Sigmoid colon (tissue), 7 donors: ENCODE data around the gene GPRC6A. TPM values are rescaled to one million over a fixed set of nuclear protein-coding genes. Genes with fewer than 3 reads are reported as not detected.

Experiments used
- DNase-seq: peaks from one replicate; pipeline ENCODE4 v3.0.0-alpha.2; 2019
- H3K27ac ChIP-seq, 4 donors: fragments of 200-600 bp; sonication (generic); one replicate each; pipeline ENCODE4 v1.5.1; 2016 to 2019; ENCODE audit warnings: mild to moderate bottlenecking in 1 of 4
- H3K27me3 ChIP-seq, 3 donors: fragments of 200-600 bp; sonication (generic); one replicate each; pipeline ENCODE4 v1.5.1; 2019; ENCODE audit warnings: mild to moderate bottlenecking in 1 of 3
- H3K36me3 ChIP-seq, 4 donors: fragments of 200-600 bp; sonication (generic); one replicate each; pipeline ENCODE4 v1.5.1; 2016 to 2019
- H3K4me1 ChIP-seq, 4 donors: fragments of 200-600 bp; sonication (generic); one replicate each; pipeline ENCODE4 v1.5.1; 2017 to 2019
- H3K4me3 ChIP-seq, 4 donors: fragments of 200-600 bp; sonication (generic); one replicate each; pipeline ENCODE4 v1.5.1; 2017 to 2019; ENCODE audit warnings: mild to moderate bottlenecking in 2 of 4, moderate library complexity in 1 of 4
- H3K9me3 ChIP-seq, 4 donors: fragments of 200-600 bp in 3 of 4; sonication (generic) in 3 of 4; one replicate each; pipeline versions ENCODE4 v1.5.1 to v1.6.1; 2013 to 2019
- CTCF ChIP-seq, 4 experiments: fragments of 450-650 bp in 3 of 4; fragments of 200-600 bp in 1 of 4; IDR thresholded peaks; one replicate each; pipeline ENCODE4 v1.5.1; 2016 to 2019; ENCODE audit warnings: antibody characterized with exemption in 4 of 4, mild to moderate bottlenecking in 3 of 4, moderate library complexity in 2 of 4
- EP300 ChIP-seq, 4 donors: sonication (generic); formaldehyde crosslinking; IDR thresholded peaks; one replicate each; pipeline ENCODE4 v1.6.1; 2017; ENCODE audit warnings: antibody characterized with exemption in 4 of 4
- POLR2A ChIP-seq, 2 donors: fragments of 450-650 bp; IDR thresholded peaks; one replicate each; pipeline ENCODE4 v1.6.1; 2016; ENCODE audit warnings: antibody characterized with exemption in 2 of 2, mild to moderate bottlenecking in 2 of 2, moderate library complexity in 2 of 2
- POLR2AphosphoS5 ChIP-seq, 4 donors: sonication (generic); formaldehyde crosslinking; IDR thresholded peaks; one replicate each; pipeline ENCODE4 v1.6.1; 2017; ENCODE audit warnings: antibody characterized with exemption in 4 of 4
- WGBS, 2 donors: extraction: QIAGEN DNeasy Blood & Tissue Kit; methylation state at CpG; one replicate each; pipeline ENCODE4 v1.1.7; 2013; 5-methylcytosine and 5-hydroxymethylcytosine counted together
- intact Hi-C: fragments of 100-400 bp; cut with DNase I; formaldehyde crosslinking; loops from one replicate; pipeline ENCODE4 v1.15.1; 2023
- polyA plus RNA-seq, 3 donors: library from polyadenylated mRNA; stranded (reverse); fragments of 200-250 nt; gene quantifications; one replicate each; pipeline ENCODE4 v1.2.3, GENCODE V29; 2013
- total RNA-seq, 4 donors: library from RNA; depleted of rRNA; stranded (reverse); fragments of >200 nt; gene quantifications; one replicate each; pipeline ENCODE4 v1.1.0, GENCODE V29; 2016
- donor health status: healthy with polysubstance abuse.
- donor health status: Bipolar disorder and iron deficiency.
- donor health status: healthy.

GPRC6A gene
- total and polyA plus RNA-seq, 7 donors: not detected

DNA sequence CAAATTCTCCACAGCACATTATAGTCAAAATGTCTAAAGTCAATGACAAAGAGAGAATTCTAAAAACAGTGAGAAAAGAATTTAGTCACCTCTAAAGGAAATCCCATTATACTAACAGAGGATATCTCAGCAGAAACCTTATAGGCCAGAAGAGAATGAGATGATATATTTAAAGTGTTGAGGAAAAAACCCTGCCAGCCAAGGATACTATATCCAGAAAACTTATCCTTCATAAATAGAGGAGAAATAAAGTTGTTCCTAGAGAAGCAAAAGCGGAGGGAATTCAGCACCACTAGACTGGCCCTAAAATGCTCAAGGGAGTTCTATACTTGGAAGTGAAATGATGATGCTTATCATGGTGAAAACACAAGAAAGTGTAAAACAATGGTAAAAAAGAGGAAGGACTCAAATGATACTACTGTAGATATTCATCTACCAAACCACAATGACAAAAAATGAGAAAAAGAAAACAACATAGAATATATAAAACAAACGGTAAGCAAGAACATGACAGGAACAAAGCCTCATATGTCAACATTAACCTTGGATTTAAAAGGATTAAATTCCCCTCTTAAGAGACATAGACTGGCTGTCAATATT lies 16.7 kb downstream of the GPRC6A start:
- Histone ChIP-seq H3K27me3 (no peaks in the 10 kb centered on the region), H3K4me1 (no peaks in the 10 kb centered on the region), H3K36me3 (no peaks in the 10 kb centered on the region), H3K4me3 (no peak overlapping the region), H3K27ac (no peak overlapping the region), H3K9me3 (peaks cover 0 to 7% (median 1%) of the 10 kb centered on the region in 4 donors)
- 88% methylated on average over 2 of the region's 2 CpGs for WGBS, 2 donors
- no peak for TF ChIP-seq POLR2A (IDR thresholded peaks at IDR 0.05)
- no peak for TF ChIP-seq EP300 (IDR thresholded peaks at IDR 0.05)
- intact Hi-C loops: no loop called here
- no peak for DNase-seq

- no peak for DNase-seq
- Histone ChIP-seq H3K4me3 (no peak overlapping the region), H3K36me3 (no peaks in the 10 kb centered on the region), H3K4me1 (no peaks in the 10 kb centered on the region), H3K27me3 (no peaks in the 10 kb centered on the region), H3K27ac (no peak overlapping the region), H3K9me3 (no peaks in the 10 kb centered on the region)
- TF ChIP-seq EP300 (IDR thresholded peaks at IDR 0.05) (no peak), POLR2AphosphoS5 (IDR thresholded peaks at IDR 0.05) (no peak), CTCF (IDR thresholded peaks at IDR 0.05) (no peak), POLR2A (IDR thresholded peaks at IDR 0.05) (no peak)
- intact Hi-C loops: no loop called here
Measured at GRCh38 chr6:116801971-116802370, 26.9 kb downstream of the GPRC6A start.

DNA sequence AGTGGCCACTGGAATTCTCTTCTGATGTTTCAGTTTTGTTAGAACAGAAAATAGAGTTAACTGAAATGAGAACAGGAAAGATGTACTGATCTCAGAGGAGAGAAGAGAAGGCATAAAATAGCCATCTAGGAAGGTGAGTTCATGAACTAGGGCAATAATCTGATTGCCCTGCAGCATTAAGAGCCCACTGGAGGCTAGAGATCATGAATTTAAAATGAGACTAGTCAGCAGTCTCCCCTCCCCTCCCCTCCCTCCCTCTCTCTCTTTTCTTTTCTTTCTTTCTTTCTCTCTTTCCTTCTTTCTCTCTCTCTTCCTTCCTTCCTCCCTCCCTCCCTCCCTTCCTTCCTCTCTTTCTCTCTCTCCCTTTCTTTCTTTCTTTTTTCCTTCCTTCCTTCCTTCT lies 28.9 kb downstream of the GPRC6A start:
- DNase-seq: no peak
- intact Hi-C loops: no loop called here
- H3K27ac ChIP-seq: no peak overlapping the region
- H3K4me3 ChIP-seq: no peak overlapping the region
- TF ChIP-seq POLR2A (IDR thresholded peaks at IDR 0.05) (no peak), POLR2AphosphoS5 (IDR thresholded peaks at IDR 0.05) (no peak), EP300 (IDR thresholded peaks at IDR 0.05) (no peak), CTCF (IDR thresholded peaks at IDR 0.05) (no peak)
- H3K27me3 ChIP-seq: no peaks in the 10 kb centered on the region
- no peaks in the 10 kb centered on the region for H3K36me3 ChIP-seq
- no peaks in the 10 kb centered on the region for H3K4me1 ChIP-seq
- no peaks in the 10 kb centered on the region for H3K9me3 ChIP-seq

- 46 to 53% methylated on average over 2 of the region's 2 CpGs for WGBS, 2 donors
Measured at GRCh38 chr6:116797585-116797984, 31.3 kb downstream of the GPRC6A start.

GRCh38 chr6:116793224-116793623 lies 35.7 kb downstream of the GPRC6A start:
- no peak overlapping the region for H3K27ac ChIP-seq
- no peaks in the 10 kb centered on the region for H3K4me1 ChIP-seq
- no peaks in the 10 kb centered on the region for H3K27me3 ChIP-seq
- H3K36me3 ChIP-seq: no peaks in the 10 kb centered on the region
- intact Hi-C loops: no loop called here
- TF ChIP-seq EP300 (IDR thresholded peaks at IDR 0.05): no peak
- H3K9me3 ChIP-seq: no peaks in the 10 kb centered on the region
- H3K4me3 ChIP-seq: no peak overlapping the region
- WGBS, 2 donors: 68 to 79% methylated on average over 3 of the region's 3 CpGs
- no peak for DNase-seq

More at GRCh38 chr6:116797585-116797984, 31.3 kb downstream of the GPRC6A start:
- no peak for DNase-seq
- intact Hi-C loops: no loop called here
- no peak for TF ChIP-seq POLR2AphosphoS5 (IDR thresholded peaks at IDR 0.05)
- no peak for TF ChIP-seq EP300 (IDR thresholded peaks at IDR 0.05)
- TF ChIP-seq POLR2A (IDR thresholded peaks at IDR 0.05): no peak
- no peak for TF ChIP-seq CTCF (IDR thresholded peaks at IDR 0.05)
- no peaks in the 10 kb centered on the region for H3K36me3 ChIP-seq
- no peaks in the 10 kb centered on the region for H3K9me3 ChIP-seq
- no peak overlapping the region for H3K27ac ChIP-seq
- no peak overlapping the region for H3K4me3 ChIP-seq
- H3K4me1 ChIP-seq: no peaks in the 10 kb centered on the region
- H3K27me3 ChIP-seq: no peaks in the 10 kb centered on the region

GRCh38 chr6:116783852-116784251 lies 45.0 kb downstream of the GPRC6A start:
- H3K27me3 ChIP-seq: no peaks in the 10 kb centered on the region
- no peaks in the 10 kb centered on the region for H3K9me3 ChIP-seq
- intact Hi-C loops: no loop called here
- no peak for DNase-seq
- no peak overlapping the region for H3K4me3 ChIP-seq
- no peaks in the 10 kb centered on the region for H3K36me3 ChIP-seq
- no peaks in the 10 kb centered on the region for H3K4me1 ChIP-seq
- TF ChIP-seq EP300 (IDR thresholded peaks at IDR 0.05) (no peak), CTCF (IDR thresholded peaks at IDR 0.05) (no peak), POLR2A (IDR thresholded peaks at IDR 0.05) (no peak)
- H3K27ac ChIP-seq: no peak overlapping the region
- WGBS, 2 donors: 76% methylated on average over 5 of the region's 5 CpGs
